Activated T-helper 2 cell treated with anti-CD3 and anti-CD28 coated beads, Interferon-gamma antibody, Interleukin-2, Interleukin-4, amounts not matched to agents 10 μg/mL and 5 μg/mL and 100 μg/mL, durations not matched to agents 14 hours and 24 hours and 36 hours (primary cell): ENCODE results near the gene HELT. TPM values are rescaled to one million over a fixed set of nuclear protein-coding genes. Genes with fewer than 3 reads are reported as not detected.

Source experiments
- DNase-seq: peaks from one replicate; pipeline ENCODE4 v3.0.0; 2021; ENCODE audit warnings: low spot score
- H3K27ac Mint-ChIP-seq: one replicate; pipeline ENCODE4 v1.8.0; 2021; ENCODE audit warnings: mixed read lengths
- H3K27me3 Mint-ChIP-seq: one replicate; pipeline ENCODE4 v1.8.0; 2021; ENCODE audit warnings: low read depth, mixed read lengths
- H3K36me3 Mint-ChIP-seq: one replicate; pipeline ENCODE4 v1.8.0; 2021; ENCODE audit warnings: low read depth, mixed read lengths
- H3K4me1 Mint-ChIP-seq: one replicate; pipeline ENCODE4 v1.8.0; 2021; ENCODE audit warnings: low read depth, mixed read lengths
- H3K4me3 Mint-ChIP-seq: one replicate; pipeline ENCODE4 v1.8.0; 2021; ENCODE audit warnings: low read depth, mild to moderate bottlenecking, moderate library complexity, mixed read lengths
- H3K9me3 Mint-ChIP-seq: one replicate; pipeline ENCODE4 v1.8.0; 2021; ENCODE audit warnings: mixed read lengths
- intact Hi-C: fragments of 100-400 bp; cut with micrococcal nuclease; formaldehyde crosslinking; loops from one replicate; pipeline ENCODE4 v1.15.1; 2023
- total RNA-seq: library from RNA; stranded (reverse); gene quantifications from 2 replicates; pipeline ENCODE4 v1.2.3, GENCODE V29; 2022

HELT gene
- total RNA-seq, 1 donor from 2014 or later, result not detected

DNA sequence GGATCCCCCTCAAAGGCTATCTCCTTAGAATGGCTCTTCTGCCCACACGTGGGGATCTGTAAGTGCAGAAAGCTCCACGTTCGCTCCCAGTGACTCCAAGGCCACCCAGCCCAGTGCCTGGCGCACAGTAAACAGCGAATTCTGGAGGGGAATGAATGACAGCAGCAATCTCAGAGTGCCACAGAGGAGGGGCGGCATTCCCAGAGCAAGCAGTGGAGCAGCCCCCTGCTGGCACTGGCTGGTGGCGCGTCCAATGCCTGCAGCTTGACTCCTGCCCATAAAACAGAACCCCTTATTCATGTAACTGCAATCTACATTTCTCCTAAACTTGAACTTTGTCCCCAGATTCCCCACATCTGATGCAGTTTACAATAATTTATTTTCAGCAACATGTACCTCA, 6.9 kb upstream of the HELT start:
- intact Hi-C loops, result loop anchor here (10.0 kb wide), 1 partner anchor 523 kb away; the partner anchor contains the start of gene PDLIM3

DNA sequence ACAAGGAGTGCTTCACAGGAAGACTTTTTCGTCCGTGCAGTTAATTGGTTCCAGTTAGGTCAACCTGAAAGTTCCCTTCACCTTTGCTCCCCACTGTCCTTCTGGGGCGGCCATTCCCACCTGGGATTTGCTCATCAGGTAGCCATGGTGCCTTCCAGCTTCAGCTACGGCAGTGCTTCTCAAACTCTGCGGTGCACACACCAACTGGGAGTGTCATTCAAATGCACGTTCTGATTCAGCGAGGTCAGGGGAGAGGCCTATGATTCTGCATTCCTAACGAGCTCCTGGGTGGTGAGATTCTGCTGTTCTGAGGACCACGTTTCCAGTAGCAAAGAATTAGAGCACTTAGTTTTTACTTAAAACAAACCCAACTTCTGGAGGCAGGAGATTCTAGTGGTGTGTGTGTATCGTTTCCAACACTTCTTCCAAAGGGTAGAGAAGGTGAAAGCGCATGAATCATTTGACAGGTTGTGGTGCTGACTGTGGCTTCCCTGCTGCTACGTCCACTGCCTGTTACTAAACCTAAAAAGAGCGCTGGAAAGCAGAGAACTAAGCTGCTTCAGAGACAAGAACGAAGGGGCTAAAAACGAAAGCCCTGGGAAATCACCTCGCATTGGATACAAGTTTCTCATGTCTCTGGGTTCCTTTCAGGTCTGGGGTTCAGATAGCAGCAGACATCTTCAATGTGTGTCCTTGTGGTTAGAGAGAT, 4.7 kb upstream of the HELT start:
- no peak for DNase-seq
- H3K36me3 Mint-ChIP-seq, result no peaks in the 10 kb centered on the region
- intact Hi-C loops, result loop anchor here (1.0 to 10.0 kb wide), 2 partner anchors 8 to 521 kb away; partner anchors contain the start of gene PDLIM3
- no peak overlapping the region for H3K4me3 Mint-ChIP-seq
- no peak overlapping the region for H3K27ac Mint-ChIP-seq
- H3K9me3 Mint-ChIP-seq, result no peaks in the 10 kb centered on the region
- H3K4me1 Mint-ChIP-seq, result peaks cover 3% of the 10 kb centered on the region
- H3K27me3 Mint-ChIP-seq, result peaks cover 83% of the 10 kb centered on the region

More for the DNA sequence above, 6.9 kb upstream of the HELT start:
- no peak for DNase-seq
- peaks cover 3% of the 10 kb centered on the region for H3K4me1 Mint-ChIP-seq
- H3K27me3 Mint-ChIP-seq, result peaks cover 78% of the 10 kb centered on the region
- no peaks in the 10 kb centered on the region for H3K9me3 Mint-ChIP-seq
- no peak overlapping the region for H3K27ac Mint-ChIP-seq
- no peaks in the 10 kb centered on the region for H3K36me3 Mint-ChIP-seq
- H3K4me3 Mint-ChIP-seq, result no peak overlapping the region

DNA sequence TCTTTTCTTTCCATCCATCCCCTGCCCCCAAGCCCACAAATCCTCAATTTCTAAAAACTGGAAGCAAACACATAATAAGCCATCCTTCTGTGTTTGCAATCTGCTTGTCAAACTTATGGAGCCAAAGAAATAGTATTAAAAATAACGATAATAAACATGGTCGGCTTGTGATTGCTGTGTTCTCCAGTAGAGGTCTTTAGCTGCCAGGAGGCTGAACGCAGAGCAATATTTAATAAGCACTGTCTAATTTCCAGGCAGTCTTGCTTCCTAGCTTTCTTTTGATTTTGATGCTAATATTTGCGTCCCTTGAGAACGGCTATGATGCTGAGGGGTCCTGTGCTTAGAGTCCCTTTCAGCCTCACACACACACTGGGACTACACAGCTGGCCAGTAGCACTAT, 3.2 kb upstream of the HELT start:
- H3K36me3 Mint-ChIP-seq, result no peaks in the 10 kb centered on the region
- peaks cover 80% of the 10 kb centered on the region for H3K27me3 Mint-ChIP-seq
- DNase-seq, result no peak
- intact Hi-C loops, result loop anchor here (5.0 to 10.0 kb wide), 2 partner anchors 520 to 1712 kb away; partner anchors contain the start of gene PDLIM3
- H3K9me3 Mint-ChIP-seq, result no peaks in the 10 kb centered on the region
- peaks cover 3% of the 10 kb centered on the region for H3K4me1 Mint-ChIP-seq
- no peak overlapping the region for H3K27ac Mint-ChIP-seq
- H3K4me3 Mint-ChIP-seq, result no peak overlapping the region

DNA sequence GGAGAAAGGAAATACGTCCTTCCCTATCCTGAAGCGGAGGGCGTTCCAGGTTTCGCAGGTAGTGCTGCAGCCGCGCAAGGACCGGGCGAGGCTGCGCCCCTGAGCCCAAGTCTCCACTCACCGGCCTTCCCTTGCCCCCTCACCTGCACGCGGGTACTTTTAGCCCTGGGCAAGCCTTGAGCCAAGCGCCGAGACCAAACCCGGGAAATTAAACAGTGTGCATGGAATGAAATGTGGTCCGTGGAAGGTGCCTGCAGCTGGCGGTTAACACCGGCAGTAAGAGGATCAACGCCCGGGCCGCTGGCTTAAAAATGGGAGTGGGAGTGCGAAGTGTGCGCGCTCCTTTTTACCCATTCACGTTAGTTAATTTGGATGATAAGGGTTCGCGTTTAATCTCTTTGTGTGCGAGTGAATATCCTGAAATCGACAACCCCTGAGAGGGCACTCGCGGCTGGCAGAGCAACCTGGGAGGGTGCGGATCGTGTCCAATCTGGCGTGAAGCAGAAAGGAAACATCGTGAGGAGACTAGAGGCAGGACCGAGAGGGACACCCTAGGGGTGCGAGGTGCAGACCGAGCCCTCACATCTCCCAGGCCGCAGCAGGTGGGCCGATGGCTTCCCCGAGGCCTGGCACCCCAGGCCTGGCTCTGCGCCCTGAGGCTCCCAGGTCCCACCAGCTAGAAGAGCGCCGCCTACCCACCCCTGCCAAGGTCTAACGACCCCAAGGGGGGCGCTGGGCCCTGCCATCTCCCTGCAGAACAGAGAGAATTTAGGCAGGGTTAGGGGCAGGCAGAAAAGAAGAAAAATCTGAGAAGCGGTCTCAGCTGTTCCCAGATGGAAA, 2.0 kb upstream of the HELT start:
- Mint-ChIP-seq H3K27ac (no peak overlapping the region), H3K9me3 (no peaks in the 10 kb centered on the region), H3K4me1 (peaks cover 3% of the 10 kb centered on the region), H3K4me3 (no peak overlapping the region), H3K36me3 (no peaks in the 10 kb centered on the region), H3K27me3 (peaks cover 82% of the 10 kb centered on the region)
- intact Hi-C loops, result loop anchor here (5.0 to 10.0 kb wide), 2 partner anchors 518 to 1711 kb away; partner anchors contain the start of gene PDLIM3
- DNase-seq, result no peak

DNA sequence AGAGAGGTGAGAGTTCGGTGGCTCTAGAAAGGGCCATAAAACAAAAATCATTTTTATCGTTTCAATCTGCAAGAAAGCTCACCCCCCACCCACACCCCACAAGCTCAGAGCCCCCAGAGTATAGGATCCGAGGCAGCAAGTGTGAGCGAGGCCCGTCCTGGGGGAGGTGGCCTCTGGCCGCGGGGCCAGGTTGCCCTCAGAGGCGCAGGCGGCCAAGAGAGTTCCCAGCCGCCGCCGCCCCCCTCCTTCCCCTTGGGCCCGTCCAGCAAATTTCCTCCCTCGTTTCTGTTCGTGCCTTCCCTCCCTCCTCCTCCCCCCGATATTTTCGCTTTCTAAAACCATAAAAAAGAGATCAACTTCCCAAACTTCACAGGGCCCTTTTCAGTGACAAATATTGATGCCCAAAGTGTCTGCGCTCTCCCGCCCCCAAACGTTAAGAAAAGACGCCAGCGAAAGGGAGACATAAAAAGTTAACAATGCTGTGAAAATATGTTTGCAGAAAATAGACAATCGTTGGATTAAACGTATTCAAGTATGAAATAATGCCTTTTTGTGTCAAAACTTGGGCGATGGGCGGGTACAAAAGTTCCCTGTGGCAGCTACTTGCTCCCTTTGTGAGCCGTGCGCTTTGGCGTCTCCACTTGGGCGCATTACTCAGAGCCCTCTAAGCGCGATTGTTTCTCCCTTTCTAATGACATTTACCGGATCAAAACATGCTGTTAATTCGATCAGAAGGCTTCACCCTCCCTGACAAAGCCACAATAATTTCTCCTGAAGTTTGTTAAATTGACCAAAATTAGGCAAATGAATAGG, 1.1 kb upstream of the HELT start:
- Mint-ChIP-seq H3K36me3 (no peaks in the 10 kb centered on the region), H3K27me3 (peaks cover 82% of the 10 kb centered on the region), H3K27ac (no peak overlapping the region), H3K4me1 (peaks cover 5% of the 10 kb centered on the region), H3K4me3 (no peak overlapping the region), H3K9me3 (no peaks in the 10 kb centered on the region)
- intact Hi-C loops, result loop anchor here (5.0 to 10.0 kb wide), 2 partner anchors 518 to 1710 kb away; partner anchors contain the start of gene PDLIM3
- no peak for DNase-seq

DNA sequence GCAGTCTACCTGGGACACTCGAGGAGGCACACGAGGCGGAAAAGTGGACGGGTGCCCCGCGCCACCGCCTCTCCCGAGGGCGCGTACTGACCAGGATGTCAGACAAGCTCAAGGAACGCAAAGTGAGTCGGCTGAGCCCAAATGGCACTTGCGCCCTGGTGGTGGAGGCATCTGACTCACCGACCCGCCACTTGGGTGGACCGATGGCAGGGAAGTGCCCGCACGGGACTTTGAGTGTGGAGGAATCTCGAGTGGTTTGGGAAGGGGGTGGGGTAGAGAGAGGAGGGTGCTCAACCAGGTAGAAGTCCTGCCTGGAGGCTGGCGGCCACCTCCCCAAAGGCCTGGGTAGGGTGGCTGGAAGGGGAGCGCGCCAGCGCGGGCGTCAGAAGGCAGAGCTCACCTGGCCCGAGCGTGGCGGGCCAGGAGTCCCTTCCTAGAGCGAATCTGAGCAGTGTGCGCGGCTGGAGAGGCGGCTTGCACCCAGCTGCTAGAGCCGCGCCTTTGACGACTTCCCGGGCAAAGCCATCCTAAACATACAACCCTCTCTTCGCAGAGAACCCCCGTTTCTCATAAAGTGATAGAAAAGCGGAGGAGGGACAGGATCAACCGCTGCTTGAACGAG, 655 bp downstream of the HELT start:
- Mint-ChIP-seq H3K36me3 (no peaks in the 10 kb centered on the region), H3K27ac (peak overlapping the region; percentile 38), H3K4me3 (no peak overlapping the region), H3K4me1 (peaks cover 4% of the 10 kb centered on the region), H3K9me3 (no peaks in the 10 kb centered on the region), H3K27me3 (peaks cover 83% of the 10 kb centered on the region)
- no peak for DNase-seq
- intact Hi-C loops, result loop anchor here (2.0 to 10.0 kb wide), 3 partner anchors 516 to 1708 kb away; partner anchors contain the start of genes PDLIM3 and STOX2

DNA sequence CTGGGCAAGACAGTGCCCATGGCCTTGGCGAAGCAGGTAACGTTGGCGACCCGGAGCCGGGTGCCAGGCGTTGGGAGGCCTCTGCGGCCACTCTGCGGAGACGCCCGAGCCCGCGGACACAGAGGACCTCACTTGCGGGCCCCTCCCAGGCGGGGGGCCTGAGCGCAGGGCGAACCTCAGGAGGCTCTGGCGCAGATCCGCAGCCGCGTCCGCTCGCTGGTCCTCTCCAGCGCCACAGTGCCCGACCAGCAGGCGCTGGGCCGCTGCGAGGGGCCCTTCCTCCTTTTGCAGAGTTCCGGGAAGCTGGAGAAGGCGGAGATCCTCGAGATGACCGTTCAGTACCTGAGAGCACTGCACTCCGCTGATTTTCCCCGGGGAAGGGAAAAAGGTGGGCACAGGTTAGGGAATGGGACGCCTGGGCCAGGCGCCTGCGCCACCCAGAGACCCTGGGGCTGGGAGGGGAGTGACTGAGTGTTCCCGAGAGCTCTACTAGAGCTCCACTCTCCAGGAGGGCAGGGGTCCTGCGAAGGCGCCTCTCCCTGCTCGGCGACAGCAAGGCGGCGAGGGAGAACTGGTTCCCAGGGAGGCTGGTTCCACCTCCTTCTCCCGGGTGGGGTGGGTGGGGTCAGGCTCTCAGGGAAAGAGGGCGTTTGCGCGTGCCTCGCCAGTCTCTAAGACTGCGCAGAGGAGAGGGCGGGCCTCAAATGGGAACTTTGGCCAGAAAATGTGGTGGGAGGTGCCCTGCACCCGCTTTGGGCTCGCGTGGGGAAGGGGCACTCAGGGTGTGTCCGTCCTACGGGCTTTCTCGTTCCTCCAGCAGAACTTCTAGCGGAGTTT, 1.4 kb downstream of the HELT start:
- H3K4me3 Mint-ChIP-seq, result no peak overlapping the region
- peaks cover 83% of the 10 kb centered on the region for H3K27me3 Mint-ChIP-seq
- no peak for DNase-seq
- intact Hi-C loops, result loop anchor here (2.0 to 10.0 kb wide), 5 partner anchors 15 to 1708 kb away; partner anchors contain the start of genes PDLIM3 and STOX2
- no peaks in the 10 kb centered on the region for H3K36me3 Mint-ChIP-seq
- peaks cover 2% of the 10 kb centered on the region for H3K4me1 Mint-ChIP-seq
- no peak overlapping the region for H3K27ac Mint-ChIP-seq
- no peaks in the 10 kb centered on the region for H3K9me3 Mint-ChIP-seq

DNA sequence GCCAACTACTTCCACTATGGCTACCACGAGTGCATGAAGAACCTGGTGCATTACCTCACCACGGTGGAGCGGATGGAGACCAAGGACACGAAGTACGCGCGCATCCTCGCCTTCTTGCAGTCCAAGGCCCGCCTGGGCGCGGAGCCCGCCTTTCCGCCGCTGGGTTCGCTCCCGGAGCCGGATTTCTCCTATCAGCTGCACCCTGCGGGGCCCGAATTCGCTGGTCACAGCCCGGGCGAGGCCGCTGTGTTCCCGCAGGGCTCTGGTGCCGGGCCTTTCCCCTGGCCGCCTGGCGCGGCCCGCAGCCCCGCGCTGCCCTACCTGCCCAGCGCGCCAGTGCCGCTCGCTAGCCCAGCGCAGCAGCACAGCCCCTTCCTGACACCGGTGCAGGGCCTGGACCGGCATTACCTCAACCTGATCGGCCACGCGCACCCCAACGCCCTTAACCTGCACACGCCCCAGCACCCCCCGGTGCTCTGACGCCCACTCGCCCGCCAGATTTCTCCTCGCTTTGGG, 2.1 kb downstream of the HELT start:
- no peak overlapping the region for H3K4me3 Mint-ChIP-seq
- intact Hi-C loops, result loop anchor here (2.0 kb wide), 2 partner anchors 16 to 108 kb away; no protein-coding TSS in a partner anchor
- H3K36me3 Mint-ChIP-seq, result no peaks in the 10 kb centered on the region
- peaks cover 82% of the 10 kb centered on the region for H3K27me3 Mint-ChIP-seq
- DNase-seq, result no peak
- H3K27ac Mint-ChIP-seq, result no peak overlapping the region
- H3K4me1 Mint-ChIP-seq, result peaks cover 2% of the 10 kb centered on the region
- H3K9me3 Mint-ChIP-seq, result no peaks in the 10 kb centered on the region

DNA sequence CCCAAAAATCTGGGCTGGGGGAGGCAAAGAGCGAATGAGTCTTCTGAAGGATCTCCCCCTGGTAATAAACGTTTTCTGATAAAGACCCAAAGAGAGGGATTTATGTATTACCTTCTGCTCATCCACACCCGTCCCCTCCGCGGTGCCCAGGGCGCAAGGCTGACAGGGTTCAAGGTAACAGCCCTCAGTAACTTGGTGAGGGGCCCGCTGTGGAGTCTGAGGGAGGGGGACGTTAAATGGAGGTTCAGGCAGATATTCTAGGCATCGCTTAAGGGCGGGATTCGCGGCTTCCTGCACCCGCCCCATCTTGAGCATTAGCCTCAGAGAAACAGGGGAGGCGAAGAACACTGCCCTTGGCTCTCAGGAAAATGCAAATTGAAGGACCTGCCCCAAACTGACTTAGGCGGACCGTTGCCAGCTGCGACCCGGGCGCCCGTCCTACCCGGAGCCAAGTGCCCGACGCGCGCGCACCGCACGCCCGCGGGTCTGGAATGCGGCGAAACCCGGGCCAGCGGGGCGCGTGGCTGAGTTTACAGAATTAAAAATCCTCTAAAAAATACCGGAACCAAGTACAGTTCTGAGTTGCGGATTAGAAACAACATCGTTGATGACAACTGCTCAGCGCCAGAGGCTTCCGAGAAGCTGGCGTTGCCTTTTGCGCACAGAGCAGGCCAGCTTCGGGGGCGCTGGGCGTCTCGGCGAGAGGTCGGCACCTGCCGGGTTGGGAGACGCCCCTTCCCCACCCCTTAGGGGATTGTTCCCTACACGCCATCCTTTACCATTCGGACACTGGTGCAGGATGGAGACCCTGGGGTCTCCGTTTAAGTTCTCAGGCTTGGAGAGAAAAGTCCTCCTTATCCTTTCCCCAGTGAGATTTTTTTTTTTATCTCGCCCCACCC, 2.8 kb downstream of the HELT start:
- Mint-ChIP-seq H3K9me3 (no peaks in the 10 kb centered on the region), H3K36me3 (no peaks in the 10 kb centered on the region), H3K4me1 (peaks cover 2% of the 10 kb centered on the region), H3K4me3 (no peak overlapping the region), H3K27me3 (peaks cover 80% of the 10 kb centered on the region), H3K27ac (no peak overlapping the region)
- no peak for DNase-seq
- intact Hi-C loops, result loop anchor here (2.0 kb wide), 2 partner anchors 16 to 108 kb away; no protein-coding TSS in a partner anchor

DNA sequence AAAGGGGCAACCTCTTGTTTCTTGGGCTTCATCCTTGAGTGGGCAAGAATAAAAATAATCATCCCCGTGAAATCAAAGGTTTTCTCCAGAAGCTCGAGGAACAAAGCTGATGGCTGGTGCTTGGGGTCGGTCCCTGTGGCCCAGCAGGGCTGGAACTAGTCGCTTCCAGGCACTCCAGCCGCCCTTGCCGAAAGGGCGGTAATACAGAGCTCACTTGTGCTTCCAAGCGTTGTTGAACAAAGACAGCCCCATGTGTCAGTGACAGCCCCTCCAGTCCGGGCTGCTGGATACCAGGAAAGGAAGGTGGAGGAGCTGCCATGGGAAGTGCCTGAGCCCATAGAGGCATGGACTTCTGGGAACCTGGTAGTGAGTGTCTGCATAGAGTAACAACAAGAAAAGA, 5.2 kb downstream of the HELT start:
- intact Hi-C loops, result no loop called here
- H3K27me3 Mint-ChIP-seq, result peaks cover 77% of the 10 kb centered on the region
- peaks cover 2% of the 10 kb centered on the region for H3K4me1 Mint-ChIP-seq
- no peaks in the 10 kb centered on the region for H3K36me3 Mint-ChIP-seq
- DNase-seq, result no peak
- no peak overlapping the region for H3K4me3 Mint-ChIP-seq
- no peak overlapping the region for H3K27ac Mint-ChIP-seq
- no peaks in the 10 kb centered on the region for H3K9me3 Mint-ChIP-seq
